Stimulated activated CD8-positive, alpha-beta memory T cell treated with anti-CD3 and anti-CD28 coated beads, Interleukin-12 subunit alpha, Interleukin-12 subunit beta, amount 100 ng/mL, for 1 hour (primary cell): ENCODE data around the gene KLF13.

ENCODE experiments used
- DNase-seq: peaks from one replicate; pipeline ENCODE4 v3.0.0-alpha.2; 2020; ENCODE audit warnings: low read depth

The KLF13 gene

GRCh38 chr15:31326156-31326874, at the start of gene KLF13:
Gene KLF13, plus strand, starts transcription at chr15:31326835. Its CDS starts 378 bp downstream, at chr15:31327213.
- peak; percentile 99 for DNase-seq

- DNase-seq: no peak
Measured at GRCh38 chr15:31277335-31278060, 49.1 kb upstream of the KLF13 start.

GRCh38 chr15:31278061-31278445, 48.6 kb upstream of the KLF13 start:
- no peak for DNase-seq

- DNase-seq: no peak
Measured at GRCh38 chr15:31278544-31279220, 48.0 kb upstream of the KLF13 start.

- no peak for DNase-seq
Measured at GRCh38 chr15:31279221-31280045, 47.2 kb upstream of the KLF13 start.

GRCh38 chr15:31280046-31280830, 46.4 kb upstream of the KLF13 start:
- DNase-seq: no peak

GRCh38 chr15:31280831-31281216, 45.8 kb upstream of the KLF13 start:
- DNase-seq: no peak

- DNase-seq: no peak
Measured at GRCh38 chr15:31283043-31283442, 43.6 kb upstream of the KLF13 start.

GRCh38 chr15:31285772-31286261, 40.8 kb upstream of the KLF13 start:
- no peak for DNase-seq

- no peak for DNase-seq
Measured at GRCh38 chr15:31291048-31291578, 35.5 kb upstream of the KLF13 start.

- DNase-seq: no peak
Measured at GRCh38 chr15:31292391-31293015, 34.1 kb upstream of the KLF13 start.

GRCh38 chr15:31293655-31294054, 33.0 kb upstream of the KLF13 start:
- DNase-seq: no peak

- DNase-seq: no peak
Measured at GRCh38 chr15:31294067-31294466, 32.6 kb upstream of the KLF13 start.

- DNase-seq: no peak
Measured at GRCh38 chr15:31295658-31296057, 31.0 kb upstream of the KLF13 start.

- DNase-seq: no peak
Measured at GRCh38 chr15:31296219-31296645, 30.4 kb upstream of the KLF13 start.

GRCh38 chr15:31296646-31297574, 29.7 kb upstream of the KLF13 start:
- no peak for DNase-seq

GRCh38 chr15:31297575-31298456, 28.8 kb upstream of the KLF13 start:
- no peak for DNase-seq

GRCh38 chr15:31298707-31299172, 27.9 kb upstream of the KLF13 start:
- DNase-seq: no peak
